Measurements from ENCODE around the gene HHLA2.

Gene HHLA2

GRCh38 chr3:108296239-108296638 is at the start of gene HHLA2:
Gene HHLA2, plus strand, starts transcription at chr3:108296548. Its CDS starts 55,266 bp downstream, at chr3:108351814.
- no peaks in the 10 kb centered on the region for H3K79me2 ChIP-seq (ENCODE audit: insufficient read depth, low read length)
- no peaks in the 10 kb centered on the region for H3K36me3 ChIP-seq (ENCODE audit: insufficient read depth, low read length)
- H3K9me2 ChIP-seq (ENCODE audit: low read depth, low read length) = no peaks in the 10 kb centered on the region
- no peaks in the 10 kb centered on the region for H3K4me1 ChIP-seq (ENCODE audit: insufficient read depth, low read length, severe bottlenecking)
- H3F3A ChIP-seq (ENCODE audit: insufficient read depth, low read length) = no peaks in the 10 kb centered on the region
- H3K9ac ChIP-seq (ENCODE audit: low read length) = no peak within 1 kb of the TSS
- H4K20me1 ChIP-seq (ENCODE audit: insufficient read depth, low read length) = no peaks in the 10 kb centered on the region
- no peaks in the 10 kb centered on the region for H3K9me3 ChIP-seq (ENCODE audit: low read length)
- TF ChIP-seq EZH2 (IDR thresholded peaks at IDR 0.05; ENCODE audit: borderline replicate concordance, low read length) = no peak
- TF ChIP-seq, protein P1, sequence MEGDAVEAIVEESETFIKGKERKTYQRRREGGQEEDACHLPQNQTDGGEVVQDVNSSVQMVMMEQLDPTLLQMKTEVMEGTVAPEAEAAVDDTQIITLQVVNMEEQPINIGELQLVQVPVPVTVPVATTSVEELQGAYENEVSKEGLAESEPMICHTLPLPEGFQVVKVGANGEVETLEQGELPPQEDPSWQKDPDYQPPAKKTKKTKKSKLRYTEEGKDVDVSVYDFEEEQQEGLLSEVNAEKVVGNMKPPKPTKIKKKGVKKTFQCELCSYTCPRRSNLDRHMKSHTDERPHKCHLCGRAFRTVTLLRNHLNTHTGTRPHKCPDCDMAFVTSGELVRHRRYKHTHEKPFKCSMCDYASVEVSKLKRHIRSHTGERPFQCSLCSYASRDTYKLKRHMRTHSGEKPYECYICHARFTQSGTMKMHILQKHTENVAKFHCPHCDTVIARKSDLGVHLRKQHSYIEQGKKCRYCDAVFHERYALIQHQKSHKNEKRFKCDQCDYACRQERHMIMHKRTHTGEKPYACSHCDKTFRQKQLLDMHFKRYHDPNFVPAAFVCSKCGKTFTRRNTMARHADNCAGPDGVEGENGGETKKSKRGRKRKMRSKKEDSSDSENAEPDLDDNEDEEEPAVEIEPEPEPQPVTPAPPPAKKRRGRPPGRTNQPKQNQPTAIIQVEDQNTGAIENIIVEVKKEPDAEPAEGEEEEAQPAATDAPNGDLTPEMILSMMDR (IDR thresholded peaks at IDR 0.05; ENCODE audit: low read length) = no peak
- no peak within 1 kb of the TSS for H2AFZ ChIP-seq (ENCODE audit: low read length)
- H3K4me3 ChIP-seq (ENCODE audit: low read depth, low read length, poor library complexity, severe bottlenecking) = no peak within 1 kb of the TSS
- H3K27ac ChIP-seq (ENCODE audit: low read depth, low read length, poor library complexity, severe bottlenecking) = no peak within 1 kb of the TSS
- H3K27me3 ChIP-seq (ENCODE audit: insufficient read depth, low read length) = no peaks in the 10 kb centered on the region
- H3K4me2 ChIP-seq (ENCODE audit: low read length) = no peak within 1 kb of the TSS

- Histone ChIP-seq H3K27me3 (ENCODE audit: insufficient read depth, low read length) (no peaks in the 10 kb centered on the region), H3K27ac (ENCODE audit: low read depth, low read length, poor library complexity, severe bottlenecking) (no peak overlapping the region), H3F3A (ENCODE audit: insufficient read depth, low read length) (no peaks in the 10 kb centered on the region), H3K9me3 (ENCODE audit: low read length) (no peaks in the 10 kb centered on the region), H3K4me3 (ENCODE audit: low read depth, low read length, poor library complexity, severe bottlenecking) (no peak overlapping the region), H3K4me2 (ENCODE audit: low read length) (no peak overlapping the region), H2AFZ (ENCODE audit: low read length) (no peak overlapping the region), H3K36me3 (ENCODE audit: insufficient read depth, low read length) (no peaks in the 10 kb centered on the region), H3K79me2 (ENCODE audit: insufficient read depth, low read length) (no peaks in the 10 kb centered on the region), H3K9ac (ENCODE audit: low read length) (no peak overlapping the region), H3K4me1 (ENCODE audit: insufficient read depth, low read length, severe bottlenecking) (no peaks in the 10 kb centered on the region), H3K9me2 (ENCODE audit: low read depth, low read length) (no peaks in the 10 kb centered on the region), H4K20me1 (ENCODE audit: insufficient read depth, low read length) (no peaks in the 10 kb centered on the region)
- no peak for TF ChIP-seq EZH2 (IDR thresholded peaks at IDR 0.05; ENCODE audit: borderline replicate concordance, low read length)
- TF ChIP-seq, protein P1 (IDR thresholded peaks at IDR 0.05; ENCODE audit: low read length) = no peak
These were observed 45.7 kb upstream of the HHLA2 start for GRCh38 chr3:108250626-108251025.

DNA sequence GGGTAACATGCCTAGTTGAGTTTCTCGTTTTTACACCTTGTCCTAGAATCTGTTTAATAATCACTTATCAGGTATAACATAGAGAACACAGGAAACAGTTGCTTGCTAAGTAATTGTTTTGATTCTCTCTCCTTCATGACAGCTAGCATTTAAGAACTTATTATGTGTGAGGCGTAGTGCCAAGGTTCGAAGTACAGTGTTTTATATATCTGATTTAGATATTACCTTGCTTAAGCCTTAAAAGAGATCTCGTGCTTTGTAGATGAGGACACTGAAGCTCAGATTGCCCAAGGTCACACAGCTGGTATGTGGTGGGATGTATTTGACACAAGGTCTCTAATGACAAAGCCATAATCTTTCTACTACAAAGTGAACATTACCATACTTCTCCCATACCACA is 45.1 kb upstream of the HHLA2 start:
- no peak overlapping the region for H3K4me2 ChIP-seq (ENCODE audit: low read length)
- H3K27me3 ChIP-seq (ENCODE audit: insufficient read depth, low read length) = no peaks in the 10 kb centered on the region
- H3K36me3 ChIP-seq (ENCODE audit: insufficient read depth, low read length) = no peaks in the 10 kb centered on the region
- no peak overlapping the region for H3K27ac ChIP-seq (ENCODE audit: low read depth, low read length, poor library complexity, severe bottlenecking)
- H3K9me3 ChIP-seq (ENCODE audit: low read length) = no peaks in the 10 kb centered on the region
- no peak overlapping the region for H3K4me3 ChIP-seq (ENCODE audit: low read depth, low read length, poor library complexity, severe bottlenecking)
- no peak overlapping the region for H2AFZ ChIP-seq (ENCODE audit: low read length)
- H4K20me1 ChIP-seq (ENCODE audit: insufficient read depth, low read length) = no peaks in the 10 kb centered on the region
- no peaks in the 10 kb centered on the region for H3F3A ChIP-seq (ENCODE audit: insufficient read depth, low read length)
- H3K4me1 ChIP-seq (ENCODE audit: insufficient read depth, low read length, severe bottlenecking) = no peaks in the 10 kb centered on the region
- TF ChIP-seq, protein P1 (IDR thresholded peaks at IDR 0.05; ENCODE audit: low read length) = no peak
- TF ChIP-seq EZH2 (IDR thresholded peaks at IDR 0.05; ENCODE audit: borderline replicate concordance, low read length) = no peak
- H3K9me2 ChIP-seq (ENCODE audit: low read depth, low read length) = no peaks in the 10 kb centered on the region
- no peak overlapping the region for H3K9ac ChIP-seq (ENCODE audit: low read length)
- H3K79me2 ChIP-seq (ENCODE audit: insufficient read depth, low read length) = no peaks in the 10 kb centered on the region
